ENCODE measurements around the gene AMER2. TPM values are rescaled to one million over a fixed set of nuclear protein-coding genes. Genes with fewer than 3 reads are reported as not detected.

Gene AMER2
- polyA plus RNA-seq, 3 donors = not detected

- H3K36me3 Mint-ChIP-seq = no peaks in the 10 kb centered on the region
- H3K36me3 ChIP-seq (replicated peaks in 1 of 2; ENCODE audit: control insufficient read depth in 1 of 2, insufficient read depth in 2 of 2, low read length in 2 of 2) = no peaks in the 10 kb centered on the region
- peaks cover 0 to 6% (median 2%) of the 10 kb centered on the region in 7 donors for H3K9me3 Mint-ChIP-seq
- H3K27me3 ChIP-seq (ENCODE audit: control insufficient read depth in 2 of 2, insufficient read depth in 2 of 2, low read length in 2 of 2) = no peaks in the 10 kb centered on the region
- H3K79me2 ChIP-seq (ENCODE audit: insufficient read depth, low read length) = no peaks in the 10 kb centered on the region
- no peak overlapping the region for H2AFZ ChIP-seq (ENCODE audit: insufficient read depth, low read depth, low read length, poor library complexity, severe bottlenecking)
- H3K4me3 Mint-ChIP-seq = no peak overlapping the region
- no peak for TF ChIP-seq CTCF (IDR thresholded peaks at IDR 0.05)
- WGBS (ENCODE audit: insufficient coverage) = 23% methylated on average over 4 of the region's 8 CpGs
- no peak overlapping the region for H3K27ac ChIP-seq (ENCODE audit: low read depth in 1 of 2, low read length in 2 of 2)
- peaks cover 8% of the 10 kb centered on the region for H3K4me1 Mint-ChIP-seq
- intact Hi-C loops (cut with micrococcal nuclease) = no loop called here
- H3K4me2 ChIP-seq (replicated peaks; ENCODE audit: extremely low read depth, low read length, poor library complexity, severe bottlenecking) = no peak overlapping the region
- no peak overlapping the region for H3K9ac ChIP-seq (ENCODE audit: insufficient read depth, low read length, poor library complexity, severe bottlenecking)
- H3K9me3 ChIP-seq (replicated peaks in 1 of 2; ENCODE audit: control insufficient read depth in 1 of 2, insufficient read depth in 1 of 2, low read length in 2 of 2) = no peaks in the 10 kb centered on the region
- no peak for DNase-seq
- H3K4me1 ChIP-seq (ENCODE audit: control insufficient read depth in 1 of 2, insufficient read depth in 2 of 2, low read length in 2 of 2) = no peaks in the 10 kb centered on the region
- H3K27ac Mint-ChIP-seq = no peak overlapping the region
- no peak overlapping the region for H3K4me3 ChIP-seq (replicated peaks in 1 of 3; ENCODE audit: low read depth in 2 of 3, low read length in 3 of 3)
- peaks cover 9 to 14% (median 13%) of the 10 kb centered on the region in 3 donors for H3K27me3 Mint-ChIP-seq (ENCODE audit: low read depth in 3 of 3)
- no peaks in the 10 kb centered on the region for H4K20me1 ChIP-seq (ENCODE audit: insufficient read depth, low read length)
These were observed 53.6 kb downstream of the AMER2 start for GRCh38 chr13:25118378-25118905.

DNA sequence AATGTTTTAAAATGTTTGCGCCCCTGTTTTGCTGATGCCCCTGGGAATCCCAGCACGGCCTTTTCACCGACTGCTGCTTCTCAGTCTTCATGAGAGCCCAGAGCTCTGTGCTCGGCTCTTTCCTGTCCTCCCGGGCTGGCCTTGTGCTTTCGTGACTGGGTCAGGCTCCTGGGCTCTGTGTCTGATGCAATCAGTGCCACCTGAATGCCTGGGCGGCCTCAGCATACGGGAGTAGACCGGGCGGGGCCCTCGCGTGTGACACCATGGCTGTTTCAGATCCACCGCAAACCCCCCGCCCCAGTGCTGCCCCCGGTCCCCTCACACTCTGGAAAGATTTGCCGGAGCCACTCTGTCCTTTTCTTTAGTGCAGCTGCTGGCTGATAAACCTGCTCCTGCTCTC lies 54.8 kb downstream of the AMER2 start:
- Histone ChIP-seq H3K36me3 (replicated peaks in 1 of 2; ENCODE audit: control insufficient read depth in 1 of 2, insufficient read depth in 2 of 2, low read length in 2 of 2) (no peaks in the 10 kb centered on the region), H3K79me2 (ENCODE audit: insufficient read depth, low read length) (no peaks in the 10 kb centered on the region), H3K4me2 (replicated peaks; ENCODE audit: extremely low read depth, low read length, poor library complexity, severe bottlenecking) (no peak overlapping the region), H2AFZ (ENCODE audit: insufficient read depth, low read depth, low read length, poor library complexity, severe bottlenecking) (no peak overlapping the region), H3K4me3 (replicated peaks in 1 of 3; ENCODE audit: low read depth in 2 of 3, low read length in 3 of 3) (no peak overlapping the region), H3K27me3 (ENCODE audit: control insufficient read depth in 2 of 2, insufficient read depth in 2 of 2, low read length in 2 of 2) (peaks cover 4 to 6% of the 10 kb centered on the region in 2 donors), H3K9ac (ENCODE audit: insufficient read depth, low read length, poor library complexity, severe bottlenecking) (no peak overlapping the region), H3K27ac (ENCODE audit: low read depth in 1 of 2, low read length in 2 of 2) (no peak overlapping the region), H3K9me3 (replicated peaks in 1 of 2; ENCODE audit: control insufficient read depth in 1 of 2, insufficient read depth in 1 of 2, low read length in 2 of 2) (no peaks in the 10 kb centered on the region), H4K20me1 (ENCODE audit: insufficient read depth, low read length) (no peaks in the 10 kb centered on the region), H3K4me1 (ENCODE audit: control insufficient read depth in 1 of 2, insufficient read depth in 2 of 2, low read length in 2 of 2) (no peaks in the 10 kb centered on the region)
- DNase-seq = no peak
- intact Hi-C loops (cut with micrococcal nuclease) = no loop called here
- TF ChIP-seq CTCF (IDR thresholded peaks at IDR 0.05) = no peak
- Mint-ChIP-seq H3K4me1 (peaks cover 8% of the 10 kb centered on the region), H3K36me3 (no peaks in the 10 kb centered on the region), H3K27me3 (ENCODE audit: low read depth in 3 of 3) (peaks cover 10 to 16% (median 15%) of the 10 kb centered on the region in 3 donors), H3K9me3 (peaks cover 0 to 6% (median 0%) of the 10 kb centered on the region in 7 donors), H3K4me3 (no peak overlapping the region), H3K27ac (no peak overlapping the region)
- WGBS (ENCODE audit: insufficient coverage) = 95% methylated on average over 13 of the region's 16 CpGs

Measured in CD14-positive monocyte (primary cell).